NCI-H187 (cell line): ENCODE measurements around the gene APBA3.

Experiments
- DNase-seq, 2 experiments: peaks; one replicate each; lab custom pipeline; 2025; lab: John Stamatoyannopoulos, UW

Gene APBA3

DNA sequence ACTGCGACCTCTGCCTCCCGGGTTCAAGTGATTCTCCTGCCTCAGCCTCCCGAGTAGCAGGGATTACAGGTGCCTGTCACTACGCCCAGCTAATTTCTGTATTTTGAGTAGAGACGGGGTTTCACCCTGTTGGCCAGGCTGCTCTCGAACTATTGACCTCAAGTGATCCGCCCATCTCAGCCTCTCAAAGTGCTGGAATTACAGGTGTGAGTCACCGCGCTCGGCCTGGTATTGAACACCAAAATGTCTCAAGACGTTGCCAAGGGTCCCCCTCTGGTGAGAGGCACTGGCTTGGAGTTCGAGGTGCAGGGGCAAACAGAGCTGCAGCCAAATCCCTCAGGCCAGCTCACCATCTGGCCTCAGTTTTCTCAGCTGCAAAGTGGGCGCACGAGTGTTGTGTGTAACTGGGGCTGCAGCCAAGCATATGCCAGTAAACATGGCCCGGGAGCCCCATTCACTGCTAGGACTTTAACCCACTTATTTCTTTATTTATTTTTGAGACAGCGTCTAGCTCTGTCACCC, 45.3 kb downstream of the APBA3 start:
- DNase-seq, result no peak

DNA sequence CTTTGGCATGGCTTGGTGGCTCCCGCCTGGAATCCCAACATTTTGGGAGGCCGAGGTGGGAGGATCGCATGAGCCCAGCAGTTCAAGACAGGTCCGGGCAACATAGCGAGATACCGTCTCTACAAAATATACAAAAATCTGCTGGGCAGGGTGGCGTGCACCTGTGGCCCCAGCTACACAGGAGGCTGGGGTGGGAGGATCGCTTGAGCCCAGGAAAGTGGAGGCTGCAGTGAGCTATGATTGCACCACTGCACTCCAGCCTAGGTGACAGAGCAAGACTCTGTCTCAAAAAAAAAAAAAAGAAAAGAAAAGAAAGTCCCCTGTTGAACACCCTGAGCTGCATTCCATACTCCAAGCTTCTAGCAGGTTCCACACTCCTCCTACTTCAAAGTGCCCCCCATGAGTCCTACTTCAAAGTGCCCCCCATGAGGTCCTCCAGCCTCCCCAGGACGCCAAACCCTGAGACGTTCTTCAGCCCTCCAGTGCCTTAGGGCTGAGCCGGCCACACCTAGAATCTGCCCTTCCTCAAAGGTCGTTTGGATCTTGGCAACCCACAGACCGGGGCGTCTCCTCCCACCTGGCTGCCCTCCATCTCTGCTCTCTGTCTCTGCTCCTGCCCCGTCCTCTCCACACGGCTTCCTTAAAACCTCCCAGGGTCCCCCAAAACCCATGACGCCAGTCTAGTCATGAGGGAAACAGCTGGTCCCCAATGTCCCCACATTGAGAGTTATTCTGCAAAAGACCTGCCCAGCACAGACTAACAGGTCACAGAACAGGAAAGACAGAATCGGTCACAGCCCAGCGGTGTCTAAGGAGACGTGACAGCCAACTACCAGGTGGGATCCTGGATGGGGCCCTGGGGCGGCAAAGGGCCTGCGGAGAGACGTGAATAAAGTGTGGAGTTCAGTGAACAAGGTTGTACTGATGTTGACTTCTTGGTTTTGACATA, 48.6 kb downstream of the APBA3 start:
- no peak for DNase-seq

DNA sequence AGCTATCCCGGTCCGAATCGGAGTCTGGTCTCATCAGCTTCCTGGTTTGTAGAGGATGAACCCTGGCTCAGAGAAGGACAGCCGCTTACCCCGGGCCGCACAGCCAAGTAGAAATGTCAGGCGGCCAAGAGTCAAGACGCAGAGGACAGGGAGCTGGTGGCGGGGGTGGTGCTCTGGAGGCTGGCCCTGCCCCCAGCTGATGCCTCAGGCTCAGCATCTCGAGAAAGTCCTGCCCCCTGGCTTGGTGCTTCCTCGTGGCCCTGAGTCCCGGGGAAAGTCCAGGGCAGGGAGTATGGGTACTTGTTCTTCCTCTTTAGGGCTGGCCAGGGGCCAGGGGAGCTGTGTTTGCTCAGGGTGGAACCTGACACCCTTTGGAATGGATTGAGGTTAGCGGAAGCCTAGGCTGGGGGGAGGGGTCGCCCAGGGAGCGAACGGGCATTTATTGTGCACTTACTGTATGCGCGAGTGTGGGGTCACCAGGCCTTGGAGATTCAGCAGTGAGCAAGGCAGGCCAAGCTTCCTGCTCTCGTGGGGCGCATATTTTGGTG, 51.2 kb downstream of the APBA3 start:
- peak in 1 of 2 experiments; percentile 55 for DNase-seq

DNA sequence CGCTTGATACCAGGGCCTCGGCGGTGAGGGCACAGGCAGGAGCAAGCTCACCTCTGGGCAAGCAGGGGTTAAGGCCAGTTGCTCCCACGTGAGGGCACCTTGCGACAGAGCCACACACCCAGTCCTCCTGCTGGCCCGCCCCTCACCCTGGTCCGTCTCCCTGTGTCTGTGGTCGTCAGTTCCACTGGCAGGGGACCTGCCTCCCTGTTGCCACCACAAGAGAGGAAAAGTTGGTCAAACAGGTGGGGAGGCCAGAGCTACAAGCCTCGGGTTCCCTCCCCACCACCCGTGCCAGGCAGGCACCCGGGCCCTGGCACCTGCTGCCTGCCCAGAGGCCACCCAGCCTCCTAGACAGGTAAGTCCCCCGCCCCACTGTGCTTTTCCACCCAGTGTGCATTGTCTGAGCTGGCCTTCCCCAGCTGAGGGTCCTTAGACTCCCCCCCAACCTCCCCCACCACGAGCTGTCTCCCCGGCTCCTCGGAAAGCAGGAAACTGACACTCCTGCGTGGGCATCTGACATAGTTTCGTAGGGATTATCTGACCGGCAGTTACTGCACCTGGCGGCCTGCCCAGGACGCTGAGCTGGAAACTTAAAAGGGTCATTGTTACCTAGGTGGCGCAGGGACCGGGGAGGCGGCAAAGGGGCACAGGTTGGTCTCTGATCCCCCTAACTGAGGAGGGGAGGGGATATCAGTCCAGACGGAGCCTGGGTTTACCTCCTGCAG, 53.1 kb downstream of the APBA3 start, which contains the start of gene TJP3:
TJP3 (plus strand) TSS at position 178 of the 725 bp plus-strand sequence. CDS start 20,049 bp downstream, outside the sequence.
- DNase-seq, result no peak

DNA sequence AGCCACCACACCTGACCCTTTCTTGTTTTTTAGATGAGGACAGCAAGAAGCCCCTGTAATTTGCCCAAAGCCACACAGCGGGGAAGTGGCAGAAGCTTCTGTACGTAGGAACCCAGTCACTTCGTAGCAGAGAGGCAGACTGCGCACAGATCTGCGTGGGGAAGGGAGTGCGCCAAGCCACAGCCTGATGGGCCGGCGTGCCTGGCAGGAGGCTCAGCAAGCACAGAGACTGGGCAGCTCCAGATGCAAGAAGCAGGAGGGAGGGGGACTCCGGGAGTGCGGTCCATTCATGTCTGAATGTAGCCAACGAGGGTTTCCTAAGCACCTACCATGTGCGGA, 53.7 kb downstream of the APBA3 start:
- no peak for DNase-seq

DNA sequence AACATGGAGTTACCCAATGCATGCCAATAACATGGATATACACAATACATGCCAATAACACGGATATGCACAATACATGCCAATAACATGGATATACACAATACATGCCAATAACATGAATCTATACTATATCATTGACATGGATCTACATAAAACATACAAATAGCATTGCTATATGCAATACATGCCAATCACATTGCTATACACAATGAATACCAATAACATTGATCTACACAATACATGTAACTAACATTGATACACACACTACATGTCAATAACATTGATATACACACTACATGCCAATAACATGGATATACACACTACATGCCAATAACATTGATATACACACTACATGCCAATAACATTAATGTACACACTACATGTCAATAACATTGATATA, 60.3 kb downstream of the APBA3 start:
- DNase-seq, result no peak
